NCI-H1092 treated with DMSO at 0.1 percent for 48 hours (cell line): ENCODE data around the gene XAGE3.

Experiments used
- DNase-seq: peaks from one replicate; lab custom pipeline; 2025; lab: John Stamatoyannopoulos, UW

Gene XAGE3

GRCh38 chrX:52839137-52839536 is 28.7 kb downstream of the XAGE3 start:
- no peak for DNase-seq

DNA sequence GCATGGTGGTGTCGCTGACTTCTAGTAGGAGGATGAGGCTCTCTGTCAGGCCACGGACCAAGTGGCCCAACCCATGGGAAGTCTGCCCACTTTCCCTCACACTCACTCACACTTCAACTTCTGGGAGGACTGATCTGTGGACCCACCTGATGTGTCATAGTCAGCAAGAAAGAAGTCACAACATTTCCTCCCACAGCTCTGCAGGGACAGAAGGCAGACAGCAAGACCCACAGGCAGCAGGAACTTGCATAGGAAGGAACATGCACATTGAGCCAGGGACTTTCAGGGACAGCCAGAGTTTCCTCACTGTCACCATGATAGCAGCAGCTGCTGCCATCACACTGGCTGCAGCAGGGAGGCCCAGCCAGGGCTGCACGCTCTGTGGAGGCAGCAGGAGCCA is 37.3 kb downstream of the XAGE3 start:
- no peak for DNase-seq

DNA sequence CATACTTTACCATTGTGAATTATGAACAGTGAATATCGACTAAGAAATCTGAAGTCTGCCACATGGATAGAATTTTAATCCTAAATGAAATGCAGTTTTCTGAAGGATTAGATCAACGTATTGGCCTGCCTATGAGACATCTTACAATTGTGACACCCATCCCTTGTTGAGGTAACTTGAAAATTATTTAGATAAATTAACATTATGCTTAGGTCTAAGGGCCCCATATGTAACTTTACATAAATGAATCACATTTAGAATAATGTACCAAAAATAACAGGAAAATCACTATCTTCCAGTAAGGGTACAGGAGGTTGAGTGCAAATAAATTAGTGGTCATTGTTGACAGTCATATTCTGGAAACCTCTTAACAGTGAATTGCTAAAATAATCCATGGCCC is 43.3 kb downstream of the XAGE3 start:
- DNase-seq = no peak

GRCh38 chrX:52821079-52821760 is 46.7 kb downstream of the XAGE3 start:
- DNase-seq = no peak

- no peak for DNase-seq
These were observed 48.1 kb downstream of the XAGE3 start for GRCh38 chrX:52819788-52820187.
